Left lung (tissue), 10 donors: ENCODE results near the gene IL20RA. TPM values are rescaled to one million over a fixed set of nuclear protein-coding genes. Genes with fewer than 3 reads are reported as not detected.
"Not testable (repeated sequence)": the region's sequence is repeated elsewhere in the genome, so short reads cannot be mapped to it uniquely, and the experiment has no call there.

ENCODE experiments used
- ATAC-seq: fragments of 200-7000 bp; cut with Tn5 transposase; one replicate; pipeline ENCODE4 v1.9.1; 2020; ENCODE audit warnings: moderate library complexity
- DNase-seq, 4 donors: peaks; one replicate each; pipeline ENCODE4 v3.0.0-alpha.2; 2013 to 2020
- H3K27ac ChIP-seq, 2 donors: fragments of 200-600 bp; sonication (generic) in 1 of 2; one replicate each; pipeline versions ENCODE4 v1.5.0 to v1.8.0; 2020 to 2021
- H3K27me3 ChIP-seq, 2 donors: fragments of 200-600 bp; sonication (generic) in 1 of 2; one replicate each; pipeline versions ENCODE4 v1.5.0 to v1.8.0; 2020 to 2021
- H3K36me3 ChIP-seq, 2 donors: fragments of 200-600 bp; sonication (generic) in 1 of 2; one replicate each; pipeline versions ENCODE4 v1.5.0 to v1.8.0; 2020 to 2021
- H3K4me1 ChIP-seq, 2 donors: fragments of 200-600 bp; one replicate each; pipeline ENCODE4 v1.8.0; 2021
- H3K4me3 ChIP-seq, 2 donors: fragments of 200-600 bp; sonication (generic) in 1 of 2; one replicate each; pipeline versions ENCODE4 v1.5.0 to v1.8.0; 2020 to 2021; ENCODE audit warnings: mild to moderate bottlenecking in 1 of 2
- H3K9me3 ChIP-seq, 2 donors: fragments of 200-600 bp; sonication (generic) in 1 of 2; one replicate each; pipeline versions ENCODE4 v1.5.0 to v1.8.0; 2020 to 2021
- intact Hi-C, 2 donors: fragments of 100-400 bp; cut with DNase I; formaldehyde crosslinking; loops; one replicate each; pipeline versions ENCODE4 v1.11.2 to v1.14.2; 2022
- polyA plus RNA-seq, 6 donors: library from polyadenylated mRNA; unstranded; fragments of 120-200 nt; gene quantifications; one replicate each; pipeline ENCODE4 v1.2.1, GENCODE V29; 2013; ENCODE audit not compliant: insufficient read length in 6 of 6
- total RNA-seq, 2 donors: library from RNA; stranded (reverse); fragmentation: NEBNext Ultra II Directional; extraction: Animal tissue kit (Norgen Biotek cat#: 25700); gene quantifications; one replicate each; pipeline ENCODE4 v1.2.1, GENCODE V29; 2021
- TF ChIP-seq, protein P1 (sequence below), 2 donors: fragments of 200-600 bp; sonication (generic) in 1 of 2; IDR thresholded peaks; one replicate each; pipeline versions ENCODE4 v1.5.0 to v1.8.0; 2021; ENCODE audit warnings: antibody characterized with exemption in 2 of 2
- donor health status: DM: no; HTN: yes; CAD: no.
- donor health status: DM: no; HTN: no; CAD: no.

IL20RA gene
- total and polyA plus RNA-seq, 8 donors = 1.7 to 6.0 (median 2.6) TPM

DNA sequence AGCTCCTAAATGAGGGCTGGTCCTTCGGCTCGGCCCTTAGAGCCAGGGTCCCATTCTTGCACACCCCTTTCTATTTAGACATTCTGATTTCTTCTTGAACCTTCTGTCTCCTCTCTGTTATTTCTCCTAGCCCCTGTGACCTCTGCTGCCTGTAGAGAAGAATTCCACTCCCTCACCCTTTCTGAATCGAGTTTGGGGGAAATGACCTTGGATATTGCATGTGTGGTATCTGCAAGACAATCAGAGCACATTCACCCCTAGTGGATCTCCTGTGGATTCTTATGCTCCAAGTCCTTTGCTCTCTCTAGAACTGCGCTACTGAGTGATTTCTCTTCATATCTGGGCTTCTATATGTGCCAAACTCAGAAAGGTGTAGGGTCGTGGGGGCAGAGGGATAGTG, 67.7 kb downstream of the IL20RA start:
- Histone ChIP-seq H3K36me3 (no peaks in the 10 kb centered on the region), H3K27ac (no peak overlapping the region), H3K4me3 (no peak overlapping the region), H3K9me3 (no peaks in the 10 kb centered on the region), H3K4me1 (no peaks in the 10 kb centered on the region), H3K27me3 (peaks cover 0 to 20% of the 10 kb centered on the region in 2 donors)
- intact Hi-C loops = no loop called here
- TF ChIP-seq, protein P1, sequence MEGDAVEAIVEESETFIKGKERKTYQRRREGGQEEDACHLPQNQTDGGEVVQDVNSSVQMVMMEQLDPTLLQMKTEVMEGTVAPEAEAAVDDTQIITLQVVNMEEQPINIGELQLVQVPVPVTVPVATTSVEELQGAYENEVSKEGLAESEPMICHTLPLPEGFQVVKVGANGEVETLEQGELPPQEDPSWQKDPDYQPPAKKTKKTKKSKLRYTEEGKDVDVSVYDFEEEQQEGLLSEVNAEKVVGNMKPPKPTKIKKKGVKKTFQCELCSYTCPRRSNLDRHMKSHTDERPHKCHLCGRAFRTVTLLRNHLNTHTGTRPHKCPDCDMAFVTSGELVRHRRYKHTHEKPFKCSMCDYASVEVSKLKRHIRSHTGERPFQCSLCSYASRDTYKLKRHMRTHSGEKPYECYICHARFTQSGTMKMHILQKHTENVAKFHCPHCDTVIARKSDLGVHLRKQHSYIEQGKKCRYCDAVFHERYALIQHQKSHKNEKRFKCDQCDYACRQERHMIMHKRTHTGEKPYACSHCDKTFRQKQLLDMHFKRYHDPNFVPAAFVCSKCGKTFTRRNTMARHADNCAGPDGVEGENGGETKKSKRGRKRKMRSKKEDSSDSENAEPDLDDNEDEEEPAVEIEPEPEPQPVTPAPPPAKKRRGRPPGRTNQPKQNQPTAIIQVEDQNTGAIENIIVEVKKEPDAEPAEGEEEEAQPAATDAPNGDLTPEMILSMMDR (IDR thresholded peaks at IDR 0.05) = no peak
- DNase-seq (no peak), ATAC-seq (no peak)

DNA sequence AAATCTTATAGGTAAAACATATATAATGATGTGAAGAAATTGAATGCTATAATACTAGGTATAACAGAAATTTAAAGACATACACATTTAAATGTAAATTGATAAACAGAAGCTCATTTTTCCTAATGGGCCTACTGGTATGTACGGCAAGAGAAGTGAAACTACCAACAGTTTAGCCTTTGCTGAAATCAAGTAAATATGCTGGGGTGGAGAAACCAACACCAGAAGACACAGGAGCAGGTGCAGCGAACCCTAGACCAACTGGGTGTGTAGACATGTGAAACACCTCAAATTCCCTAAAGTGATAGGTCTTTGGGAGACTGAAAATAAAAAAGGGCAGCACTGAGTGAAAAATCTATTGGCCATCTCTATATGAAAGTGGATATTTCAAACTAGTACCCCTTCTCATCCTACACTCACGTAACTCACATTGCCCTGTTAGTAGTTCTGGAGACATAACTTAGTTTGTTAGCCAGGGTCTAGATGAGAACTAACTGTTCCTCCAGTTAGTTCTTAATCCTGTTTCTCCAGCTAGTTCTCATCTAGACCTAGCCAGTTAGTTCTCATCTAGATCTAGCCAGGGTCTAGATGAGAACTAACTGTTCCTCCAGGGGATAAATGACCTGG, 69.6 kb downstream of the IL20RA start:
- TF ChIP-seq, protein P1 (IDR thresholded peaks at IDR 0.05) = no peak
- H3K4me1 ChIP-seq = no peaks in the 10 kb centered on the region
- no peaks in the 10 kb centered on the region for H3K36me3 ChIP-seq
- no peak for DNase-seq
- H3K27ac ChIP-seq = no peak overlapping the region
- H3K9me3 ChIP-seq = no peaks in the 10 kb centered on the region
- no peak overlapping the region for H3K4me3 ChIP-seq
- ATAC-seq = no peak
- intact Hi-C loops = no loop called here
- H3K27me3 ChIP-seq = peaks cover 0 to 16% of the 10 kb centered on the region in 2 donors

DNA sequence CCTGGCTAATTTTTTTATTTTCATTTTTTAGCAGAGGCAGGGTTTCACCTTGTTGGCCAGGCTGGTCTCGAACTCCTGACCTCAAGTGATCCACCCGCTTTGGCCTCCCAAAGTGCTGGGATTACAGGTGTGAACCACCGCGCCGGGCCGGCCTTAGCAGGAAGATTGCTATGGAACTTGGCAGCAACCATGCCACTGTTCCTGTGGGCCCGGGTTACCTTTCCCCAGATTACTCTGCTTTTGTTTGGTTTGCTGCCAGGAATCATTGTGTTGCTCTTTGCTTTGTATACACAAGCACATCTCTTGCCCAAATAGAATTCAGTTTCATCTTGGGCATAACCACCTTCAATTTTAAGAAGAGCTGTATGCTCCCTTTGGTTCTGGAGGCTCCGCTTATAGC, 71.0 kb downstream of the IL20RA start:
- ATAC-seq, H3K36me3 ChIP-seq, H3K4me1 ChIP-seq, H3K9me3 ChIP-seq, H3K27ac ChIP-seq, H3K4me3 ChIP-seq, DNase-seq, intact Hi-C loops: not testable (repeated sequence)
- peaks cover 0 to 18% of the 10 kb centered on the region in 2 donors for H3K27me3 ChIP-seq

- DNase-seq (no peak), ATAC-seq (no peak)
- H3K27ac ChIP-seq = no peak overlapping the region
- peaks cover 0 to 24% of the 10 kb centered on the region in 2 donors for H3K27me3 ChIP-seq
- H3K36me3 ChIP-seq = no peaks in the 10 kb centered on the region
- no peaks in the 10 kb centered on the region for H3K9me3 ChIP-seq
- H3K4me1 ChIP-seq = no peaks in the 10 kb centered on the region
- intact Hi-C loops = no loop called here
- H3K4me3 ChIP-seq = no peak overlapping the region
- TF ChIP-seq, protein P1 (IDR thresholded peaks at IDR 0.05) = no peak
These were observed 73.2 kb downstream of the IL20RA start for GRCh38 chr6:136971609-136972008.

GRCh38 chr6:136969930-136970329, 74.8 kb downstream of the IL20RA start:
- TF ChIP-seq, protein P1 (IDR thresholded peaks at IDR 0.05) = no peak

DNA sequence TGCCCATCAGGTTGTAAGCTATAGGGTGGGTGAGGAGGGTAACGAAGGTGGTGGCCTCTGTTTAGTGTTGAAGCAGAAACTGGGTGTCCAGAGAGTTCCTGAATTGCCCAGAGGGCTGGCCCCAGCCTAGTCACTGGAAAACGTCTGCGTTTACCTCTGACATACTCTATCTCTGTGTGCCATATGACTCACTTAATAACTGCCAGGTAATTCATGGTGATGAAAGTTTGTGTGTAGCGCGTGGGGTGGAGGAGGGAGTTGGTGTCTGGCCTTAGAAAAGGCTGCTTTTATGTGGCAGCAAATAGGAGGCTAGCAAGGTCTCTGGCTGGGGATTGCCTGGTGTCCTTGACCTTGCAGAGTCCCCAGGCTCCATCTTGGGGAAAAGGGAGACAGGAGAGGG, 75.3 kb downstream of the IL20RA start:
- H3K4me3 ChIP-seq = no peak overlapping the region
- ATAC-seq = no peak

More at GRCh38 chr6:136969930-136970329, 74.8 kb downstream of the IL20RA start:
- DNase-seq (no peak), ATAC-seq (no peak)
- H3K27ac ChIP-seq = no peak overlapping the region
- H3K4me1 ChIP-seq = no peaks in the 10 kb centered on the region
- no peak overlapping the region for H3K4me3 ChIP-seq
- H3K9me3 ChIP-seq = no peaks in the 10 kb centered on the region
- peaks cover 0 to 24% of the 10 kb centered on the region in 2 donors for H3K27me3 ChIP-seq
- intact Hi-C loops = no loop called here
- no peaks in the 10 kb centered on the region for H3K36me3 ChIP-seq

More for the DNA sequence above, 75.3 kb downstream of the IL20RA start:
- TF ChIP-seq, protein P1 (IDR thresholded peaks at IDR 0.05) = no peak
- Histone ChIP-seq H3K4me1 (no peaks in the 10 kb centered on the region), H3K27me3 (peaks cover 0 to 24% of the 10 kb centered on the region in 2 donors), H3K27ac (no peak overlapping the region), H3K9me3 (no peaks in the 10 kb centered on the region), H3K36me3 (no peaks in the 10 kb centered on the region)
- DNase-seq = no peak
- intact Hi-C loops = no loop called here
